Progenitor cell of endocrine pancreas (in vitro differentiated cells): Measurements from ENCODE around the gene PLCB4. TPM values are rescaled to one million over a fixed set of nuclear protein-coding genes. Genes with fewer than 3 reads are reported as not detected.

ENCODE experiments used
- DNase-seq: peaks from one replicate; pipeline ENCODE4 v3.0.0; 2021; ENCODE audit warnings: low spot score; ENCODE audit not compliant: unreplicated experiment
- H3K27ac Mint-ChIP-seq: 2 replicates; pipeline ENCODE4 v1.8.0; 2021; ENCODE audit warnings: mild to moderate bottlenecking, moderate library complexity, mixed read lengths
- H3K27me3 Mint-ChIP-seq: 2 replicates; pipeline ENCODE4 v1.8.0; 2021; ENCODE audit warnings: mixed read lengths
- H3K36me3 Mint-ChIP-seq: 2 replicates; pipeline ENCODE4 v1.8.0; 2022; ENCODE audit warnings: mixed read lengths; ENCODE audit not compliant: insufficient read depth
- H3K4me1 Mint-ChIP-seq: 2 replicates; pipeline ENCODE4 v1.8.0; 2021; ENCODE audit warnings: low read depth, mixed read lengths
- H3K4me3 Mint-ChIP-seq: 2 replicates; pipeline ENCODE4 v1.8.0; 2021; ENCODE audit warnings: low read depth, mild to moderate bottlenecking, moderate library complexity, mixed read lengths
- H3K9me3 Mint-ChIP-seq: 2 replicates; pipeline ENCODE4 v1.8.0; 2021; ENCODE audit warnings: low read depth, mixed read lengths
- CTCF ChIP-seq: fragments of 200-600 bp; sonication (generic); IDR thresholded peaks from one replicate; pipeline ENCODE4 v1.5.0; 2021; ENCODE audit warnings: antibody characterized with exemption, mild to moderate bottlenecking; ENCODE audit not compliant: unreplicated experiment
- total RNA-seq: library from RNA; stranded (reverse); gene quantifications from 2 replicates; pipeline ENCODE4 v1.2.1, GENCODE V29; 2021

PLCB4 gene
- total RNA-seq, 1 donor from 2014 or later, result 17.2 TPM

DNA sequence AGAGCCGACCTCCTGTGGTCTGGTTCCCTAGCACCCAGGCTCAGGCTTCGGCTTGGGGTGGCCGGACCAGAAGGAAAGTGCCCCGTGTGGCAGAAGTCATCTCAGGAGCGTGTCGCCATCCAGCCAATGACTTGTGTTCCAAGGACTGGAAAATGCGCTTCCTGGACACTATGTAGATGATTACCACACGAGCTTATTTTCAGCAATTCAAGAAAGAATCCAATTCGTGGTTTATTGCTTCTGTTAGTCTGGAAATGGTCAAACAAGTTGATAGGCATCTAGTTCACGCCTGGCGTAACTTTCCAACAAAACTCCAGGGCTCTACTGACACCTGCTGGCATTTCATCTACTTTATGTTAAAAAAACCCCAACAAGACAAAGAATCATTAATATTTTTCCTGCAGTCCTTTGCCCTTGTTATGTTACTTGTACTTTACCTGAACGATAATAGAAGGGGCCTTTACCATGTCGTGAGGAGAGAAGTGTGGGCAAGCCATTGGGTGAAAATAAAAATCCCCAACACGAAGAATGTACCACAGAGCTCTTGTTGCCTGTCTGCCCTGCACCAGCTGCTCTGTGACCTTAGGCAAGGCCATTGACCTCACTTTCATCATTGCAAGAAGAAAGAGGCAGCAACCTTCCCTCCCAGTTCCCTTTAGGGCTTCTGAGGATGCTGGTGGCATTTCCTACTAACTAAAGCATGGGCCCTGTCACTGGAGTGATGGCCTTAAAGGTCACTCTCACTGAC lies 290.8 kb downstream of the PLCB4 start:
- no peaks in the 10 kb centered on the region for H3K27me3 Mint-ChIP-seq
- H3K4me1 Mint-ChIP-seq, result peaks cover 7% of the 10 kb centered on the region
- DNase-seq, result no peak
- no peak overlapping the region for H3K4me3 Mint-ChIP-seq
- H3K27ac Mint-ChIP-seq, result no peak overlapping the region
- H3K36me3 Mint-ChIP-seq, result no peaks in the 10 kb centered on the region
- no peaks in the 10 kb centered on the region for H3K9me3 Mint-ChIP-seq
- TF ChIP-seq CTCF, result peak; percentile 68

DNA sequence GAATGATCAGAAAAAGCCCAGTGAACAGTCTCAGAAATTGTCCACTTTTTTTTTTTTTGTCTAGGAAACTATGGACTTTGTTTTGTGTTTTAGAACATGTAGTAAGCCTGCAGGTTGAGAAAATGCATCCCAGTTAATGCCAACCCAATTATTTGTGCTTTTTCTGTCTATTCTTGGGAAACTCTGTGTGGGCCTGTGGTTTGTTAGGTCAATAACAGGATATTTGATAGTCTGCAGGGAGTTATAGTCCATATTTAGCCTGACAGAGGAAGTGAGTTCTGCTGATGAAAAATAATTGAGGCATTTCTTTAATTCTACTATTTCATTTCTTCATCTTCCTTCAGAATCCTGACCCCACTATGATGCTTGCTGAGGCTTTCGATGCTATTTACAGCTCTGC lies 291.5 kb downstream of the PLCB4 start:
- no peaks in the 10 kb centered on the region for H3K9me3 Mint-ChIP-seq
- peaks cover 7% of the 10 kb centered on the region for H3K4me1 Mint-ChIP-seq
- no peaks in the 10 kb centered on the region for H3K36me3 Mint-ChIP-seq
- H3K27ac Mint-ChIP-seq, result no peak overlapping the region
- H3K27me3 Mint-ChIP-seq, result no peaks in the 10 kb centered on the region
- no peak overlapping the region for H3K4me3 Mint-ChIP-seq
- TF ChIP-seq CTCF, result no peak
- DNase-seq, result no peak

- Mint-ChIP-seq H3K36me3 (peaks cover 1% of the 10 kb centered on the region), H3K4me1 (peaks cover 7% of the 10 kb centered on the region), H3K4me3 (no peak overlapping the region), H3K27me3 (no peaks in the 10 kb centered on the region), H3K9me3 (no peaks in the 10 kb centered on the region), H3K27ac (no peak overlapping the region)
- no peak for TF ChIP-seq CTCF
- DNase-seq, result no peak
These were observed 294.8 kb downstream of the PLCB4 start for GRCh38 chr20:9363673-9364072.

DNA sequence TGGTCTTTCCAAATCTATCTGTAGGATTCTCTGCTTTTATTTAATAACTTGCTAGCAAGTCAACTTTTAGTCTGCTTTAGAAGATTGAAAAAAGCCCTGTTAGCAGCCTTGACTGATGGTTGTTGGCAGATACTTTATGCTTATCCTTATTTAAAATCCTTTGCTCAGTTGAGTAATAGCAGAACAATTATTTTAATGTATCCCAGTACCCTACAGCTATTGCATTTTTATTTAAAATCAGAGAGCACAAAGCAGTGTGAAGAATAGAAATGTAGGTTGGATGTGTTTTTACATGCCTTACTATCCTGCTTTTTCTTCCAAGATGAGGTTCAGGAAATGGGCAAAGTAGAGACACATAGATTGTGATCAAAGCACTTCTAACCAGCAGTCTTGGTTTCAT lies 298.4 kb downstream of the PLCB4 start:
- peaks cover 1% of the 10 kb centered on the region for H3K36me3 Mint-ChIP-seq
- peaks cover 5% of the 10 kb centered on the region for H3K4me1 Mint-ChIP-seq
- no peaks in the 10 kb centered on the region for H3K9me3 Mint-ChIP-seq
- TF ChIP-seq CTCF, result no peak
- no peak overlapping the region for H3K4me3 Mint-ChIP-seq
- no peaks in the 10 kb centered on the region for H3K27me3 Mint-ChIP-seq
- no peak overlapping the region for H3K27ac Mint-ChIP-seq
- no peak for DNase-seq

DNA sequence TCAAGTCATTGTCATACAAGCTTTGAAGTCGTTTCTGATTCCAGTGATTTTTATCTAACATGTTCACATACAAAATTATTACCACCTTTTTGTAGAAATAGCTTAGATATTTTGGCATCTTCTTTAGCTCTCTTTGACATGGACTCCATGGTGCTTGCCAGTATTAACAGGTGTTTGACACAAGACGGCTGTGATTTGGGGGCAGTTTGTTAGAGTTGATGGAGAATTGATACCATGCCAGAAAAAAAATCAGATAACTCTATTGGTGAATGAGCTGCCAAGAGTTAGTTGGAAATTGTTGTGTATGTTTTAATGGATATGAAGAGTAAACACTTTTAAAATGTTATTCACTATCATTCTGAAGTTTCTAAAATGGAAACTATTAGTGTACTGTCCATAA lies 298.9 kb downstream of the PLCB4 start:
- H3K9me3 Mint-ChIP-seq, result no peaks in the 10 kb centered on the region
- no peak overlapping the region for H3K27ac Mint-ChIP-seq
- no peak overlapping the region for H3K4me3 Mint-ChIP-seq
- TF ChIP-seq CTCF, result no peak
- H3K4me1 Mint-ChIP-seq, result peaks cover 2% of the 10 kb centered on the region
- peaks cover 1% of the 10 kb centered on the region for H3K36me3 Mint-ChIP-seq
- no peak for DNase-seq
- no peaks in the 10 kb centered on the region for H3K27me3 Mint-ChIP-seq
